CD14-positive monocyte (primary cell): ENCODE measurements around the gene CUL4A. TPM values are rescaled to one million over a fixed set of nuclear protein-coding genes. Genes with fewer than 3 reads are reported as not detected.

Experiments
- DNase-seq, 3 donors: peaks; one replicate each; pipeline ENCODE4 v3.0.0-alpha.2; 2011 to 2022
- H2AFZ ChIP-seq: 2 replicates; pipeline ENCODE4 v1.6.0; 2012; ENCODE audit warnings: mild to moderate bottlenecking, low read depth, low read length, inconsistent platforms; ENCODE audit not compliant: insufficient read depth, poor library complexity, severe bottlenecking
- H3K27ac ChIP-seq, 2 donors: 1 replicate in 1 of 2; 2 replicates in 1 of 2; pipeline ENCODE4 v1.5.1; 2012 to 2013; ENCODE audit warnings: low read length in 2 of 2, control low read depth in 1 of 2, inconsistent platforms in 1 of 2, low read depth in 1 of 2, mild to moderate bottlenecking in 1 of 2
- H3K27me3 ChIP-seq, 2 donors: one replicate each; pipeline versions ENCODE4 v1.6.0 to v1.6.1; 2011 to 2013; ENCODE audit warnings: low read length in 2 of 2; ENCODE audit not compliant: control insufficient read depth in 2 of 2, insufficient read depth in 2 of 2
- H3K36me3 ChIP-seq, 2 donors: replicated peaks in 1 of 2; 1 replicate in 1 of 2; 2 replicates in 1 of 2; pipeline versions ENCODE4 v1.5.1 to v1.6.1; 2012 to 2013; ENCODE audit warnings: low read length in 2 of 2, control low read depth in 1 of 2, inconsistent platforms in 1 of 2, mild to moderate bottlenecking in 1 of 2; ENCODE audit not compliant: insufficient read depth in 2 of 2, control insufficient read depth in 1 of 2
- H3K4me1 ChIP-seq, 2 donors: 1 replicate in 1 of 2; 2 replicates in 1 of 2; pipeline versions ENCODE4 v1.5.1 to v1.6.1; 2012 to 2013; ENCODE audit warnings: low read length in 2 of 2, control low read depth in 1 of 2, inconsistent platforms in 1 of 2, mild to moderate bottlenecking in 1 of 2, moderate library complexity in 1 of 2; ENCODE audit not compliant: insufficient read depth in 2 of 2, control insufficient read depth in 1 of 2
- H3K4me2 ChIP-seq: replicated peaks from 2 replicates; pipeline ENCODE3; 2012; ENCODE audit warnings: low read length, moderate library complexity, mild to moderate bottlenecking; ENCODE audit not compliant: poor library complexity, severe bottlenecking; ENCODE audit errors: extremely low read depth
- H3K4me3 ChIP-seq, 3 experiments: fragments of 200-600 bp in 1 of 3; sonication (generic) in 1 of 3; replicated peaks in 1 of 3; 1 replicate in 2 of 3; 2 replicates in 1 of 3; pipeline ENCODE4 v1.5.1; 2011 to 2013; ENCODE audit warnings: low read length in 3 of 3, mild to moderate bottlenecking in 3 of 3, control low read depth in 2 of 3, low read depth in 2 of 3, inconsistent platforms in 1 of 3, moderate library complexity in 1 of 3
- H3K79me2 ChIP-seq: 2 replicates; pipeline ENCODE4 v1.6.0; 2012; ENCODE audit warnings: mild to moderate bottlenecking, control low read depth, inconsistent platforms, low read length, moderate library complexity; ENCODE audit not compliant: insufficient read depth
- H3K9ac ChIP-seq: 2 replicates; pipeline ENCODE4 v1.6.0; 2017; ENCODE audit warnings: low read length, mild to moderate bottlenecking; ENCODE audit not compliant: insufficient read depth, poor library complexity, severe bottlenecking
- H3K9me3 ChIP-seq, 2 donors: replicated peaks in 1 of 2; 1 replicate in 1 of 2; 2 replicates in 1 of 2; pipeline versions ENCODE4 v1.5.1 to v1.6.1; 2012 to 2013; ENCODE audit warnings: low read length in 2 of 2, control low read depth in 1 of 2; ENCODE audit not compliant: control insufficient read depth in 1 of 2, insufficient read depth in 1 of 2
- H4K20me1 ChIP-seq: 2 replicates; pipeline ENCODE4 v1.6.0; 2012; ENCODE audit warnings: mild to moderate bottlenecking, low read length, control low read depth, moderate library complexity; ENCODE audit not compliant: insufficient read depth
- H3K27ac Mint-ChIP-seq, 7 donors: one replicate each; pipeline ENCODE4 v1.8.0; 2020; ENCODE audit warnings: mild to moderate bottlenecking in 7 of 7, mixed read lengths in 7 of 7, moderate library complexity in 6 of 7, inconsistent platforms in 2 of 7
- H3K27me3 Mint-ChIP-seq, 3 donors: one replicate each; pipeline ENCODE4 v1.8.0; 2021 to 2022; ENCODE audit warnings: low read depth in 3 of 3, mild to moderate bottlenecking in 3 of 3, mixed read lengths in 3 of 3, moderate library complexity in 3 of 3, inconsistent platforms in 1 of 3
- H3K36me3 Mint-ChIP-seq, 2 donors: one replicate each; pipeline ENCODE4 v1.8.0; 2020; ENCODE audit warnings: mixed read lengths in 2 of 2, inconsistent platforms in 1 of 2, mild to moderate bottlenecking in 1 of 2
- H3K4me1 Mint-ChIP-seq: one replicate; pipeline ENCODE4 v1.8.0; 2020; ENCODE audit warnings: mild to moderate bottlenecking, mixed read lengths
- H3K4me3 Mint-ChIP-seq, 2 donors: one replicate each; pipeline ENCODE4 v1.8.0; 2020; ENCODE audit warnings: mild to moderate bottlenecking in 2 of 2, mixed read lengths in 2 of 2, moderate library complexity in 1 of 2
- H3K9me3 Mint-ChIP-seq, 7 donors: one replicate each; pipeline ENCODE4 v1.8.0; 2020 to 2022; ENCODE audit warnings: mixed read lengths in 7 of 7, mild to moderate bottlenecking in 6 of 7, moderate library complexity in 6 of 7, inconsistent platforms in 2 of 7
- CTCF ChIP-seq: fragments of 200-600 bp; IDR thresholded peaks from one replicate; pipeline ENCODE4 v1.8.0; 2022; ENCODE audit warnings: antibody characterized with exemption, mild to moderate bottlenecking
- WGBS: methylation state at CpG from one replicate; pipeline ENCODE4 v1.1.5; 2013; ENCODE audit warnings: missing lambda C conversion rate; ENCODE audit not compliant: insufficient coverage; 5-methylcytosine and 5-hydroxymethylcytosine counted together
- intact Hi-C, 2 donors: fragments of 100-400 bp; cut with micrococcal nuclease; formaldehyde crosslinking; loops; one replicate each; pipeline versions ENCODE4 v1.15.0 to v1.15.1; 2023
- polyA minus RNA-seq: library from RNA; depleted of rRNA, polyadenylated mRNA; stranded (reverse); fragments of >200 nt; gene quantifications from 2 replicates; pipeline ENCODE4 v1.2.3, GENCODE V29; 2012
- polyA plus RNA-seq, 3 donors: library from polyadenylated mRNA; depleted of rRNA in 1 of 3; unstranded in 2 of 3; stranded (reverse) in 1 of 3; fragments of 300-500 nt in 2 of 3; fragments of >200 nt in 1 of 3; fragmentation: Illumina TruSeq in 2 of 3; gene quantifications; 1 replicate in 2 of 3; 2 replicates in 1 of 3; pipeline ENCODE4 v1.2.3, GENCODE V29; 2012 to 2021
- total RNA-seq, 12 experiments: library from RNA in 1 of 12; stranded (reverse) in 1 of 12; fragments of 120-200 nt in 1 of 12; gene quantifications; one replicate each; pipeline ENCODE4 v1.2.4 and lab custom pipeline; 2013 to 2026; ENCODE audit warnings: mixed read lengths in 6 of 12, inconsistent platforms in 1 of 12

CUL4A gene
- total RNA-seq (2013) = 58.6 TPM
- polyA plus RNA-seq = 10 to 100 TPM; 32.0 to 53.9 (median 33.7) TPM
- 46.3 and 63.4 TPM in 2 replicates for polyA minus RNA-seq
- total RNA-seq (lab: John Stamatoyannopoulos, UW) = 60.0 to 102 (median 79.5) reads per million in 11 experiments

GRCh38 chr13:113209336-113209758 lies at the start of gene CUL4A:
CUL4A (plus strand) TSS chr13:113209613; CDS start chr13:113209628, 15 bp downstream.
- peak; percentile 42 to 64 (median 47) for DNase-seq
- WGBS = under 1% methylated on average over 66 of the region's 66 CpGs
- intact Hi-C loops = loop anchor here (2.0 to 10.0 kb wide), 5 partner anchors 55 to 627 kb away; partner anchors contain the start of genes LAMP1 (in 1 of the 2) and TUBGCP3 (in 1 of the 2)
- Histone ChIP-seq H3K4me3 (peak within 1 kb of the TSS; percentile 76 to 92 (median 90)), H3K27me3 (no peaks in the 10 kb centered on the region), H3K36me3 (peaks cover 6 to 40% of the 10 kb centered on the region in 2 donors), H3K9ac (peak within 1 kb of the TSS; percentile 98), H3K79me2 (peaks cover 84% of the 10 kb centered on the region), H3K27ac (peak within 1 kb of the TSS; percentile 89 to 98), H3K4me2 (peak within 1 kb of the TSS; percentile 81), H3K4me1 (peaks cover 14 to 30% of the 10 kb centered on the region in 2 donors), H4K20me1 (peaks cover 47% of the 10 kb centered on the region), H3K9me3 (no peaks in the 10 kb centered on the region), H2AFZ (peak within 1 kb of the TSS; percentile 97)
- Mint-ChIP-seq H3K4me1 (peaks cover 39% of the 10 kb centered on the region), H3K36me3 (peaks cover 14 to 35% of the 10 kb centered on the region in 2 donors), H3K27me3 (no peaks in the 10 kb centered on the region), H3K9me3 (peaks cover 0 to 2% (median 0%) of the 10 kb centered on the region in 7 donors), H3K27ac (peak within 1 kb of the TSS; percentile 80 to 93 (median 88)), H3K4me3 (peak within 1 kb of the TSS; percentile 86 to 90)
- no peak for TF ChIP-seq CTCF

DNA sequence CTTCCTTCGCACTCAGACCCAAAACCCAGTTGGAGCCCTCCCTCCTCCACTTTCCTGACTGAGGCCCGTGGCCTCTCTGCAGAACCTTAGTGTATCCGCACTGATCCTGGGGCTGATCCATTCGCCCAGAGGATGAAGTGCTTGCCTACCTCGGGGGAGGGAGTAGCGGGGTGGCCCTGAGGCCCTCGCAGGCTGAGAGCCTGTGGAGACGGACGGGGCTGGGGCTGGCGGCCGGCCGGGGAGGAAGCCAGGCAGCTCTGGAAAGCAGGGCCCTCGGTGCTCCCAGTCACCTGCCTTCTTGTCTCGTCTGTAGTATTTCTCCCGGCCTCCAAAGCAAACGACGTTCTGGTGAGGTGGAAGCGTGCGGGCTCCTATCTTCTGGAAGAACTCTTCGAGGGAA lies 49.7 kb upstream of the CUL4A start:
- no peak overlapping the region for H3K9ac ChIP-seq
- no peak overlapping the region for H2AFZ ChIP-seq
- H3K4me3 Mint-ChIP-seq = no peak overlapping the region
- peaks cover 0 to 6% of the 10 kb centered on the region in 2 donors for H3K9me3 ChIP-seq
- H3K27me3 ChIP-seq = peaks cover 0 to 19% of the 10 kb centered on the region in 2 donors
- no peaks in the 10 kb centered on the region for H3K36me3 Mint-ChIP-seq
- intact Hi-C loops = no loop called here
- H3K9me3 Mint-ChIP-seq = peaks cover 0 to 16% (median 7%) of the 10 kb centered on the region in 7 donors
- H3K36me3 ChIP-seq = no peaks in the 10 kb centered on the region
- no peak overlapping the region for H3K27ac ChIP-seq
- H3K4me2 ChIP-seq = no peak overlapping the region
- TF ChIP-seq CTCF = no peak
- no peak overlapping the region for H3K27ac Mint-ChIP-seq
- 91% methylated on average over 15 of the region's 20 CpGs for WGBS
- no peaks in the 10 kb centered on the region for H3K79me2 ChIP-seq
- H3K4me1 Mint-ChIP-seq = peaks cover 4% of the 10 kb centered on the region
- H4K20me1 ChIP-seq = no peaks in the 10 kb centered on the region
- DNase-seq = peak in 1 of 3 donors; percentile 1
- H3K4me1 ChIP-seq = peaks cover 1 to 4% of the 10 kb centered on the region in 2 donors
- H3K27me3 Mint-ChIP-seq = peaks cover 33 to 44% (median 40%) of the 10 kb centered on the region in 3 donors
- no peak overlapping the region for H3K4me3 ChIP-seq
